HEK293 (cell line): ENCODE results near the gene PDZD8.
A peak's percentile ranks its signal among the peaks of the same experiment; 100 is the strongest.

Experiments
- EGR2 ChIP-seq: fragments of 450-650 bp; formaldehyde crosslinking; IDR thresholded peaks from 2 replicates; pipeline ENCODE4 v1.5.1; 2016; ENCODE audit warnings: low read depth, missing biosample characterization, missing genetic modification characterization
- FEZF1 ChIP-seq: fragments of 450-650 bp; formaldehyde crosslinking; IDR thresholded peaks from 2 replicates; pipeline ENCODE4 v1.5.1; 2016; ENCODE audit warnings: missing biosample characterization, missing genetic modification characterization
- GLI4 ChIP-seq: fragments of 450-650 bp; formaldehyde crosslinking; IDR thresholded peaks from 2 replicates; pipeline ENCODE4 v1.5.1; 2016; ENCODE audit warnings: missing biosample characterization, missing genetic modification characterization
- HOXA7 ChIP-seq: sonication (generic); formaldehyde crosslinking; IDR thresholded peaks from 2 replicates; pipeline ENCODE4 v1.8.1; 2022; ENCODE audit warnings: missing genetic modification reagents, borderline replicate concordance
- KLF17 ChIP-seq: fragments of 450-650 bp; formaldehyde crosslinking; IDR thresholded peaks from 2 replicates; pipeline ENCODE4 v1.5.1; 2016; ENCODE audit warnings: missing biosample characterization, missing genetic modification characterization
- PBX3 ChIP-seq: sonication (generic); formaldehyde crosslinking; IDR thresholded peaks from 2 replicates; pipeline ENCODE4 v1.8.1; 2022; ENCODE audit warnings: mild to moderate bottlenecking, moderate library complexity, missing genetic modification reagents
- SETDB1 ChIP-seq: IDR thresholded peaks from one replicate; pipeline ENCODE4 v1.6.1; 2017; ENCODE audit warnings: mild to moderate bottlenecking, low read length, moderate library complexity, mixed read lengths; ENCODE audit not compliant: insufficient read length
- YY2 ChIP-seq: fragments of 450-650 bp; formaldehyde crosslinking; IDR thresholded peaks from 2 replicates; pipeline ENCODE4 v1.5.1; 2016; ENCODE audit warnings: missing biosample characterization, missing genetic modification characterization
- ZBTB1 ChIP-seq: fragments of 450-650 bp; formaldehyde crosslinking; IDR thresholded peaks from 2 replicates; pipeline ENCODE4 v1.5.1; 2016; ENCODE audit warnings: missing biosample characterization, missing genetic modification characterization
- ZBTB6 ChIP-seq: fragments of 450-650 bp; formaldehyde crosslinking; IDR thresholded peaks from 2 replicates; pipeline ENCODE4 v1.5.1; 2017; ENCODE audit warnings: missing biosample characterization, missing genetic modification characterization
- ZIC2 ChIP-seq: fragments of 450-650 bp; formaldehyde crosslinking; IDR thresholded peaks from 2 replicates; pipeline ENCODE4 v1.5.1; 2016; ENCODE audit warnings: missing biosample characterization, missing genetic modification characterization
- ZNF146 ChIP-seq: fragments of 450-650 bp; formaldehyde crosslinking; IDR thresholded peaks from 2 replicates; pipeline ENCODE4 v1.5.1; 2016; ENCODE audit warnings: missing biosample characterization, missing genetic modification characterization
- ZNF223 ChIP-seq: fragments of 450-650 bp; formaldehyde crosslinking; IDR thresholded peaks from 2 replicates; pipeline ENCODE4 v1.5.1; 2016; ENCODE audit warnings: missing biosample characterization, missing genetic modification characterization
- ZNF239 ChIP-seq: fragments of 450-650 bp; formaldehyde crosslinking; IDR thresholded peaks from 2 replicates; pipeline ENCODE4 v1.5.1; 2016; ENCODE audit warnings: missing biosample characterization, missing genetic modification characterization
- ZNF280C ChIP-seq: fragments of 450-650 bp; formaldehyde crosslinking; IDR thresholded peaks from 2 replicates; pipeline ENCODE4 v1.5.1; 2016; ENCODE audit warnings: missing biosample characterization, missing genetic modification characterization
- ZNF280D ChIP-seq: fragments of 450-650 bp; formaldehyde crosslinking; IDR thresholded peaks from 2 replicates; pipeline ENCODE4 v1.5.1; 2016; ENCODE audit warnings: missing biosample characterization, missing genetic modification characterization
- ZNF292 ChIP-seq: fragments of 450-650 bp; formaldehyde crosslinking; IDR thresholded peaks from 2 replicates; pipeline ENCODE4 v1.5.1; 2016; ENCODE audit warnings: low read depth, missing biosample characterization, missing genetic modification characterization, borderline replicate concordance
- ZNF335 ChIP-seq: fragments of 450-650 bp; formaldehyde crosslinking; conservative IDR thresholded peaks from 2 replicates; pipeline ENCODE4 v1.5.1; 2016; ENCODE audit warnings: missing biosample characterization, missing genetic modification characterization
- ZNF366 ChIP-seq: fragments of 450-650 bp; formaldehyde crosslinking; conservative IDR thresholded peaks from 2 replicates; pipeline ENCODE4 v1.5.1; 2016; ENCODE audit warnings: missing biosample characterization, missing genetic modification characterization
- ZNF37A ChIP-seq: fragments of 450-650 bp; IDR thresholded peaks from 2 replicates; pipeline ENCODE4 v1.5.1; 2018; ENCODE audit warnings: missing biosample characterization, missing genetic modification characterization
- ZNF394 ChIP-seq: fragments of 450-650 bp; formaldehyde crosslinking; IDR thresholded peaks from 2 replicates; pipeline ENCODE4 v1.5.1; 2016; ENCODE audit warnings: missing biosample characterization, missing genetic modification characterization, mild to moderate bottlenecking, moderate library complexity, borderline replicate concordance
- ZNF610 ChIP-seq: fragments of 450-650 bp; formaldehyde crosslinking; IDR thresholded peaks from 2 replicates; pipeline ENCODE4 v1.5.1; 2016; ENCODE audit warnings: missing biosample characterization, missing genetic modification characterization, borderline replicate concordance
- ZNF660 ChIP-seq: fragments of 450-650 bp; IDR thresholded peaks from 2 replicates; pipeline ENCODE4 v1.5.1; 2018; ENCODE audit warnings: missing biosample characterization, mild to moderate bottlenecking, missing genetic modification characterization
- ZNF677 ChIP-seq: fragments of 450-650 bp; IDR thresholded peaks from 2 replicates; pipeline ENCODE4 v1.5.0; 2018; ENCODE audit warnings: missing biosample characterization, mild to moderate bottlenecking, missing genetic modification characterization, moderate library complexity
- ZNF701 ChIP-seq: fragments of 450-650 bp; formaldehyde crosslinking; IDR thresholded peaks from 2 replicates; pipeline ENCODE4 v1.5.1; 2016; ENCODE audit warnings: missing biosample characterization, missing genetic modification characterization
- ZNF747 ChIP-seq: fragments of 450-650 bp; formaldehyde crosslinking; IDR thresholded peaks from 2 replicates; pipeline ENCODE4 v1.5.1; 2016; ENCODE audit warnings: missing biosample characterization, missing genetic modification characterization

PDZD8 gene

GRCh38 chr10:117374506-117375359, 507 bp downstream of the PDZD8 start (continued):
- peak; percentile 36; the same call in 1 of the 2 replicates for TF ChIP-seq KLF17
- TF ChIP-seq ZNF280C: no peak
- TF ChIP-seq SETDB1: no peak
- TF ChIP-seq ZNF677 (tag by site-specific recombination): peak; percentile 45; the same call in 1 of the 2 replicates
- TF ChIP-seq ZNF747 (tag by site-specific recombination): no peak
- TF ChIP-seq ZNF223 (tag by site-specific recombination): no peak
- peak; percentile 66 for TF ChIP-seq ZNF335 (tag by site-specific recombination)
- no peak for TF ChIP-seq ZIC2
- TF ChIP-seq PBX3: no peak
- TF ChIP-seq ZNF146 (tag by site-specific recombination): no peak
- TF ChIP-seq ZBTB6 (tag by site-specific recombination): no peak
- TF ChIP-seq ZNF366 (tag by site-specific recombination): no peak
- no peak for TF ChIP-seq ZNF701 (tag by site-specific recombination)
- no peak; the same call in 1 of the 2 replicates for TF ChIP-seq YY2 (tag by site-specific recombination)
- TF ChIP-seq GLI4 (tag by site-specific recombination): no peak
- TF ChIP-seq ZNF660 (tag by site-specific recombination): peak; percentile 7; the same call in 1 of the 2 replicates
- TF ChIP-seq ZBTB1 (tag by site-specific recombination): no peak
- TF ChIP-seq FEZF1 (tag by site-specific recombination): no peak
- TF ChIP-seq ZNF394 (tag by site-specific recombination): peak; percentile 12; the same call in 1 of the 2 replicates
- no peak for TF ChIP-seq ZNF37A (tag by site-specific recombination)
- no peak for TF ChIP-seq HOXA7 (CRISPR knock-in tag)
- no peak for TF ChIP-seq ZNF610 (tag by site-specific recombination)
- peak; percentile 50 for TF ChIP-seq EGR2 (tag by site-specific recombination)
- no peak for TF ChIP-seq ZNF280D (tag by site-specific recombination)
- TF ChIP-seq ZNF239: no peak
- no peak for TF ChIP-seq ZNF292 (tag by site-specific recombination)
- TF ChIP-seq, all 188 proteins: peak for 14
